Measurements from ENCODE around the gene CDK14. TPM values are rescaled to one million over a fixed set of nuclear protein-coding genes. Genes with fewer than 3 reads are reported as not detected.
A peak's percentile ranks its signal among the peaks of the same experiment; 100 is the strongest.

CDK14 gene
- total and polyA plus RNA-seq, 8 donors, result 0.58 to 43.9 (median 12.2) TPM

GRCh38 chr7:91103363-91103762 lies 507.2 kb downstream of the CDK14 start:
- no peak overlapping the region for H3K27ac ChIP-seq
- 83 to 93% (median 92%) methylated on average over 1 of the region's 1 CpG for WGBS, 5 donors
- no peak overlapping the region for H3K4me3 ChIP-seq
- DNase-seq, result no peak
- no peak for TF ChIP-seq CTCF (IDR thresholded peaks at IDR 0.05)
- no peak for TF ChIP-seq POLR2A (IDR thresholded peaks at IDR 0.05)
- no peak for TF ChIP-seq POLR2AphosphoS5 (IDR thresholded peaks at IDR 0.05)
- TF ChIP-seq EP300 (IDR thresholded peaks at IDR 0.05), result no peak
- no peaks in the 10 kb centered on the region for H3K4me1 ChIP-seq
- H3K27me3 ChIP-seq, result no peaks in the 10 kb centered on the region
- intact Hi-C loops (cut with DNase I; ENCODE audit: low total_unique reads), result no loop called here
- H3K9me3 ChIP-seq, result no peaks in the 10 kb centered on the region
- no peaks in the 10 kb centered on the region for H3K36me3 ChIP-seq

GRCh38 chr7:91107460-91107859 lies 511.3 kb downstream of the CDK14 start:
- 82 to 91% (median 90%) methylated on average over 3 of the region's 3 CpGs for WGBS, 5 donors
- H3K4me3 ChIP-seq, result no peak overlapping the region
- no peak for DNase-seq
- H3K9me3 ChIP-seq, result no peaks in the 10 kb centered on the region
- peaks cover 0 to 1% (median under 1%) of the 10 kb centered on the region in 4 donors for H3K36me3 ChIP-seq
- H3K4me1 ChIP-seq, result no peaks in the 10 kb centered on the region
- no peak overlapping the region for H3K27ac ChIP-seq
- TF ChIP-seq CTCF (IDR thresholded peaks at IDR 0.05) (no peak), POLR2AphosphoS5 (IDR thresholded peaks at IDR 0.05) (no peak), EP300 (IDR thresholded peaks at IDR 0.05) (no peak), POLR2A (IDR thresholded peaks at IDR 0.05) (no peak)
- no peaks in the 10 kb centered on the region for H3K27me3 ChIP-seq
- intact Hi-C loops (cut with DNase I; ENCODE audit: low total_unique reads), result no loop called here

GRCh38 chr7:91109200-91109599 lies 513.1 kb downstream of the CDK14 start:
- Histone ChIP-seq H3K4me3 (no peak overlapping the region), H3K36me3 (peaks cover 0 to 9% (median 3%) of the 10 kb centered on the region in 4 donors), H3K27ac (no peak overlapping the region), H3K27me3 (no peaks in the 10 kb centered on the region), H3K9me3 (no peaks in the 10 kb centered on the region), H3K4me1 (no peaks in the 10 kb centered on the region)
- 89 to 98% (median 96%) methylated on average over 3 of the region's 3 CpGs for WGBS, 5 donors
- no peak for DNase-seq
- no peak for TF ChIP-seq EP300 (IDR thresholded peaks at IDR 0.05)
- no peak for TF ChIP-seq CTCF (IDR thresholded peaks at IDR 0.05)
- no peak for TF ChIP-seq POLR2A (IDR thresholded peaks at IDR 0.05)
- no peak for TF ChIP-seq POLR2AphosphoS5 (IDR thresholded peaks at IDR 0.05)
- intact Hi-C loops (cut with DNase I; ENCODE audit: low total_unique reads), result no loop called here

- DNase-seq, result peak in 1 of 2 donors; percentile 36
- no peaks in the 10 kb centered on the region for H3K27me3 ChIP-seq
- intact Hi-C loops (cut with DNase I; ENCODE audit: low total_unique reads), result no loop called here
- peaks cover 0 to 15% (median 4%) of the 10 kb centered on the region in 4 donors for H3K36me3 ChIP-seq
- TF ChIP-seq POLR2AphosphoS5 (IDR thresholded peaks at IDR 0.05) (no peak), EP300 (IDR thresholded peaks at IDR 0.05) (no peak), POLR2A (IDR thresholded peaks at IDR 0.05) (no peak), CTCF (IDR thresholded peaks at IDR 0.05) (no peak)
- H3K9me3 ChIP-seq, result no peaks in the 10 kb centered on the region
- 55 to 79% (median 76%) methylated on average over 2 of the region's 2 CpGs for WGBS, 5 donors
- no peak overlapping the region for H3K4me3 ChIP-seq
- no peaks in the 10 kb centered on the region for H3K4me1 ChIP-seq
- no peak overlapping the region for H3K27ac ChIP-seq
Measured at GRCh38 chr7:91112902-91113341, 516.8 kb downstream of the CDK14 start.

Data from stomach (tissue), 9 donors.